Activated naive CD4-positive, alpha-beta T cell treated with anti-CD3 and anti-CD28 coated beads, Interleukin-2, amount 10 ng/mL, durations not matched to agents 7 days and 5 days (primary cell): ENCODE data around the gene SIX1.

Experiments
- CTCF ChIA-PET: fragments of 350-600 bp; sonication (Branson Sonifier 250); formaldehyde crosslinking; loops from one replicate; lab custom pipeline; 2021; ENCODE audit warnings: antibody characterized with exemption; lab: Charles Lee
- DNase-seq: peaks from one replicate; pipeline ENCODE4 v3.0.0-alpha.2; 2020
- H3K27ac Mint-ChIP-seq: one replicate; pipeline ENCODE4 v1.8.0; 2021; ENCODE audit warnings: mild to moderate bottlenecking, moderate library complexity, mixed read lengths
- H3K27me3 Mint-ChIP-seq: one replicate; pipeline ENCODE4 v1.8.0; 2021; ENCODE audit warnings: mild to moderate bottlenecking, mixed read lengths
- H3K36me3 Mint-ChIP-seq: one replicate; pipeline ENCODE4 v1.8.0; 2021; ENCODE audit warnings: mixed read lengths
- H3K4me1 Mint-ChIP-seq: one replicate; pipeline ENCODE4 v1.8.0; 2021; ENCODE audit warnings: mixed read lengths
- H3K4me3 Mint-ChIP-seq: one replicate; pipeline ENCODE4 v1.8.0; 2021; ENCODE audit warnings: mild to moderate bottlenecking, moderate library complexity, mixed read lengths
- H3K9me3 Mint-ChIP-seq: one replicate; pipeline ENCODE4 v1.8.0; 2021; ENCODE audit warnings: mixed read lengths

SIX1 gene

DNA sequence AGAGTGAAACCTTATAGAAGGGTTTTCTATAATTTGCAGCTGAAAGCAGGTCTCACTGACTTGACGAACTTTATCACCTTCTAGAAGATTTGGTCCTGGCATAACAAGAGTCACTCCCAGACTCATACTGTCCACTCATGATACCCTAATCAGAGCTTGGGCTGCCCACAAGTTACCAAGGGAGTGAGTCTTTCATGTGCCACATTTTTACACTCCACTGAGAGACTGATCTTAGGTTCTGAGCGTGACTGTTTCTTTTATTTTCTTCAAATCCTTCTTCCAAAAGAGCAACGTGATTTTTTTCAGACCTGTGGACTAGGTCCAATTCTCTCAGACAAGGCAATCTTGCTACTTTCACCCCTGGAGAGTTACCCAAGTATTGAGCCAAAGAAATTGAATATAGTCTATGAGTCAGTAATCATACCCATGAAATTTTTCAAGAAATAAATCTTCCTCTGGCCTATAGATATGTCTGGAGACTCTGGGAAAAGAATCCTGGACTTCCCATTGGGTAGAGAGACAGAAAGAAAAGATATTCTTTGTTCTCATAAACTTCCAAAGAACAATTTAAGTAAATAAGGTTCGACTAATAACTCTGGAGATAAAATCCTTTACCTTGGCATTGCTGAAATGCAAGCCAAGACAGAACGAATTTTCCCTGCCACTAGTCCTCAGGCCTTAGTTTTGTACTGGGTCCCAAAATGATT, 26.9 kb downstream of the SIX1 start:
- no peak overlapping the region for H3K27ac Mint-ChIP-seq
- no peak overlapping the region for H3K4me3 Mint-ChIP-seq
- no peaks in the 10 kb centered on the region for H3K36me3 Mint-ChIP-seq
- DNase-seq = no peak
- no peaks in the 10 kb centered on the region for H3K9me3 Mint-ChIP-seq
- H3K27me3 Mint-ChIP-seq = peaks cover 21% of the 10 kb centered on the region
- no peaks in the 10 kb centered on the region for H3K4me1 Mint-ChIP-seq
- CTCF ChIA-PET = interaction anchor here (2.8 kb wide), 1 partner anchor 629 kb away, joined by 12 read pairs; no protein-coding TSS in a partner anchor

DNA sequence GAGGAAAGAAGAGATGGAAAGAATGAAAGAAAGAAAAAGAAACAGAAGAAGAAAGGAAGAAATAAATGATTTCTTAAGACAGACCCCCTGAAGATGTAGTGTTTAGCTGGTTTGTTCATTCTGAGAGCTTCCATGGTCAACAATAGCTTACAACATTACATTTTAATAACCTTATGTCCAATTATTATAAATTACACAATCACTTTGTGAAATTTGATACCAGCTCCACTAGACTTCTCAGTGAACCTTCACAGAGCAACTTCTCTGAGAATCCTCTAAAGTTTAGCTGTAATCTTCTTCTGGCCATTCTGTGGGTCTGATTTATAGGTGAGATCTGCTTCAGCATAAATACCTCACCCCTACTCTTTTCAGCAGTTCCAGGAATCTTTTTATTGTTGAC, 27.9 kb downstream of the SIX1 start:
- Mint-ChIP-seq H3K27ac (no peak overlapping the region), H3K27me3 (peaks cover 26% of the 10 kb centered on the region), H3K36me3 (no peaks in the 10 kb centered on the region), H3K9me3 (no peaks in the 10 kb centered on the region), H3K4me1 (no peaks in the 10 kb centered on the region), H3K4me3 (no peak overlapping the region)
- CTCF ChIA-PET = no interaction called here
- DNase-seq = no peak

DNA sequence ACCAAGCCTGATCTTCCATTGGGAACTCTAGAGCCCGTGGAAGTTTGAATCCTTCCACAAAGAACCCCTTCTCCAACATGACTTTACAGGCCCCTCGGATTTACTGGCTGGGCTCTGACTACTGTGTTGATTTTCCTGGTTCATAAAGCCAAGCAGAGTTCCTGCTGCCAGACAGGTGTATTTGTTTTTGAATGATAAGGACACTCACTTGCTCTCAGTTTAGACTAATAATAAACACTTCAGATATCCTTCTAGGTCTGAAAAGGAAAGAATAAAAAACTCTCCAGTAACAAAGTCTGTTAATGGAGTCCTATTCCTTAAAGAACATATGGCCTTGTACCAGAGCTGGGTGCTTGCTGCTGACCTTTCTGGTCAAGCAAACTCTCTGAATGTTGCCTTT, 31.0 kb downstream of the SIX1 start:
- Mint-ChIP-seq H3K4me1 (no peaks in the 10 kb centered on the region), H3K9me3 (peaks cover under 1% of the 10 kb centered on the region), H3K27ac (no peak overlapping the region), H3K4me3 (no peak overlapping the region), H3K27me3 (peaks cover 29% of the 10 kb centered on the region), H3K36me3 (no peaks in the 10 kb centered on the region)
- CTCF ChIA-PET = no interaction called here
- no peak for DNase-seq

DNA sequence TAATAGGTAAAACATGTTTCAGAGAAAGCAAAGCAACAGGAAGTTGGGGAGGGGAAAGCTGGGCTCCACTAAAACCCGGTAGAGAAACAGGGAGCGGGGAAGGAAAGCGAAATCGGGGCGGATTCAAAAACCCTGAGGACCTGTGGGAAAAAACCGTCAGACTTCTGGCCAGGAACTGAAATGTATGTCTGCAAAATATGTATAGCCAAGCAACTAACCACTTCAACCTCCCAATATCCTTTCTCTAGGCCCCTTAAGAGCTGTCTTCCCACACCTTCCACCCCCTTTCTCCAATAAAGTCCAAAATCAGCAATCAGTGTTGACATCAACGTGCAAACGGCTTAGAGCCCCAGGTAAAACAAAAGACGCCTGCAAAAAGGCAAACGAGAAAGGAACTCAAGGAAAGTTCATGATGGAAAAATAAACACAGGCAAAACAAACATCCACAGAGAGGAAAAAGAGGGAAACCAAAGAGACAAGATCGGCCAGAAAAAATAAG, 32.8 kb downstream of the SIX1 start:
- no peaks in the 10 kb centered on the region for H3K4me1 Mint-ChIP-seq

DNA sequence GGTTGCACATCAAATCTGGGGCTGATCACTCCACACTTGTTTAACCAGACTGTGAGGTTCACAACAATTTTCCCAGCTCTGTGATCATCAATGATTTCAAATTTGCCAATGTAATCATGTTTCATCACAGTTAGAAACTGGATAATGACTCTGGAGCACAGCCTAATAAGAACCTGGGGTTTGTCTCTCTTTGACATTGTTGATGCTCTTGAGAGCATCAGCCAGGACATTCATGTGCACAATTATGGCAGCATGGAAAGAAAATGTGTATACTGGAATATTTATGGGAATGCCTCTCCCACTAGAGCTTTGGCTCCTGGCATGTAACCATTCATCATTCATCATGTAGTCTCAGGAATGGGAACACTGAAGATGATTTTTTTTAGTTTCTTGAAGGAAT, 47.0 kb downstream of the SIX1 start:
- no peaks in the 10 kb centered on the region for H3K9me3 Mint-ChIP-seq
- no peak overlapping the region for H3K4me3 Mint-ChIP-seq
- DNase-seq = no peak
- H3K36me3 Mint-ChIP-seq = no peaks in the 10 kb centered on the region
- H3K27me3 Mint-ChIP-seq = peaks cover 5% of the 10 kb centered on the region
- CTCF ChIA-PET = no interaction called here
- no peak overlapping the region for H3K27ac Mint-ChIP-seq
- H3K4me1 Mint-ChIP-seq = no peaks in the 10 kb centered on the region

More for the DNA sequence above, 32.8 kb downstream of the SIX1 start:
- Mint-ChIP-seq H3K27ac (no peak overlapping the region), H3K9me3 (peaks cover 3% of the 10 kb centered on the region), H3K27me3 (peaks cover 20% of the 10 kb centered on the region), H3K4me3 (no peak overlapping the region), H3K36me3 (no peaks in the 10 kb centered on the region)
- no peak for DNase-seq
- CTCF ChIA-PET = no interaction called here

DNA sequence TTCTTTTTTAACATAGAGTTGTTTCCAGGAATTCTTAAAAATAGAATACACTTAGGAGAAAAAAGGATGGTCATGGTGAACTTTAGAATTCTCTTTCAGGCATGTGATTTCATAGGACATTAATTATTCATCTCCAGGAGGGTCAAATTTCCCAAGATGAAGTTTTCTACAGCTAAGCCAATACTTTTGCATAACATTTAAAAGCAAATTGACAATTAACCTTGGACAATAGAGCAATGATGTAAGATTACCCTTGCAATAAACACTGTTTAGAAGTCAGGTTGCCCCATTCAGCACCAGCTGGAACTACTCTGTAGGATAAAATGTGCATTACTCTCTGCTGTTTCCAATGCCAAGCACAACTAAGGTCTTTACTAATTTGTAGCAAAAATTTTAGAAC, 49.5 kb downstream of the SIX1 start:
- H3K36me3 Mint-ChIP-seq = no peaks in the 10 kb centered on the region
- peaks cover 10% of the 10 kb centered on the region for H3K27me3 Mint-ChIP-seq
- H3K9me3 Mint-ChIP-seq = no peaks in the 10 kb centered on the region
- H3K4me1 Mint-ChIP-seq = no peaks in the 10 kb centered on the region
- no peak for DNase-seq
- no peak overlapping the region for H3K4me3 Mint-ChIP-seq
- CTCF ChIA-PET = no interaction called here
- H3K27ac Mint-ChIP-seq = no peak overlapping the region

DNA sequence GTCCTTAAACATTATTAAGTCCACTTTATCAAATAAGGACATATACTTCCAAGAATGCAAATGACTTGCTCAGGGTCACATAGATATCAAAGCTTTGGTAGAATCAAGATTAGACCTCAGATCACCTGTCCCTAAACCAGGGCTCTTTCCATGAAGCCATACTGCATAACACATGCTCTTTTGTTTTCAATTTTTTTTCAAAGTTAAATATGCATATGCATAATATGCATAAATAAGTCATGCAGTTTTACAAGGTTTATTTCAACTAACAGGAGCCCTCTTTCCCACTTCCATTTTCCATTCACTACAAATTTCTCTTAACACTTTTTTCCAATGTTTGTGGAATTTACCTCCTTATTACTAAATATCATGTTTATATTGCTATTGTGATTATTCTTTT, 53.1 kb downstream of the SIX1 start:
- Mint-ChIP-seq H3K4me3 (no peak overlapping the region), H3K9me3 (no peaks in the 10 kb centered on the region), H3K4me1 (no peaks in the 10 kb centered on the region), H3K27me3 (peaks cover 13% of the 10 kb centered on the region), H3K36me3 (no peaks in the 10 kb centered on the region), H3K27ac (no peak overlapping the region)
- DNase-seq = no peak
- CTCF ChIA-PET = no interaction called here

DNA sequence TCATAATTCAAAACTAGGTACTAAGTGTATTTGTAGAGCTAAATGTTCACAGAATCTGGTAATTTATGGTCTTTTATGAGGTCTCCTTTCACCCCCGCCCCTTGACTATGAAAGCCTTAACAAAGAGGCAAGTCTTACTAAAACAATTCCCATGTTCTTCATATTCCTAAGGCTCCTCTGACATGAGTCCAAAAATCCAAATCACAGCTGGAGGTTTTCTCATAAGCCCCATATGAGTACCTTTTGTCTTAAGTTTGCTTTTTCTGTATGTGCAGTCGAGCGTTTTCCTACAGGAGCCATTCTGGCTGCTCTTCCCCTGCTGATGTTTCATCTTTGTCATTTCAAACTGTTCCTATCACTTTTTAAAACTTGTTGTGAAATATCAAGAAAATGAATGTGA, 55.2 kb downstream of the SIX1 start:
- DNase-seq = no peak

More for the DNA sequence above, 55.2 kb downstream of the SIX1 start:
- H3K4me3 Mint-ChIP-seq = no peak overlapping the region
- no peaks in the 10 kb centered on the region for H3K4me1 Mint-ChIP-seq
- no peaks in the 10 kb centered on the region for H3K9me3 Mint-ChIP-seq
- no peak overlapping the region for H3K27ac Mint-ChIP-seq
- H3K27me3 Mint-ChIP-seq = peaks cover 16% of the 10 kb centered on the region
- no peaks in the 10 kb centered on the region for H3K36me3 Mint-ChIP-seq
- CTCF ChIA-PET = no interaction called here
